GM21447 (cell line): ENCODE results near the gene SIRPG.
"Not testable (repeated sequence)": the region's sequence is repeated elsewhere in the genome, so short reads cannot be mapped to it uniquely, and the experiment has no call there.

ENCODE experiments used
- ATAC-seq: cut with Tn5 transposase; IDR thresholded peaks from one replicate; pipeline ENCODE4 v1.9.1; 2021; ENCODE audit not compliant: unreplicated experiment

The SIRPG gene

GRCh38 chr20:1608678-1609347 lies 48.8 kb downstream of the SIRPG start:
- not testable (repeated sequence) for ATAC-seq

- no peak for ATAC-seq
These were observed 56.8 kb downstream of the SIRPG start for GRCh38 chr20:1600736-1601135.

- no peak for ATAC-seq
These were observed 62.2 kb downstream of the SIRPG start for GRCh38 chr20:1595333-1595732.

GRCh38 chr20:1588533-1589460 lies 68.8 kb downstream of the SIRPG start:
- ATAC-seq = no peak

- ATAC-seq = no peak
These were observed 69.6 kb downstream of the SIRPG start for GRCh38 chr20:1587781-1588532.

GRCh38 chr20:1579488-1579887 lies 78.1 kb downstream of the SIRPG start:
- ATAC-seq = no peak
